ENCODE data around the gene PGAP6.
"Not testable (repeated sequence)": the region's sequence is repeated elsewhere in the genome, so short reads cannot be mapped to it uniquely, and the experiment has no call there.

PGAP6 gene

GRCh38 chr16:363766-364490, 17.9 kb downstream of the PGAP6 start:
- no peak for DNase-seq

GRCh38 chr16:363110-363765, 18.5 kb downstream of the PGAP6 start:
- no peak for DNase-seq

DNA sequence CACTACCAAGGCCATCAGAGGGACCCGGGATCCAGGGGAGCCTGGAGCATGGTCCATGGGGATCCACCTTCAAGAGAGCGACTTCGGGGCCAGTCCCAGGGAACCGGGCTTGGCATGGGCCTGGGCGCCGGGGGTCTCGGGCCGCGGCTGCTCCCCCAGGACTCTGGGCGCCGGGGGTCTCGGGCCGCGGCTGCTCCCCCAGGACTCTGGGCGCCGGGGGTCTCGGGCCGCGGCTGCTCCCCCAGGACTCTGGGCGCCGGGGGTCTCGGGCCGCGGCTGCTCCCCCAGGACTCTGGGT, 19.1 kb downstream of the PGAP6 start:
- not testable (repeated sequence) for DNase-seq

- peak in 1 of 2 donors; percentile 57 for DNase-seq
Measured at GRCh38 chr16:361872-362701, 19.7 kb downstream of the PGAP6 start.

DNA sequence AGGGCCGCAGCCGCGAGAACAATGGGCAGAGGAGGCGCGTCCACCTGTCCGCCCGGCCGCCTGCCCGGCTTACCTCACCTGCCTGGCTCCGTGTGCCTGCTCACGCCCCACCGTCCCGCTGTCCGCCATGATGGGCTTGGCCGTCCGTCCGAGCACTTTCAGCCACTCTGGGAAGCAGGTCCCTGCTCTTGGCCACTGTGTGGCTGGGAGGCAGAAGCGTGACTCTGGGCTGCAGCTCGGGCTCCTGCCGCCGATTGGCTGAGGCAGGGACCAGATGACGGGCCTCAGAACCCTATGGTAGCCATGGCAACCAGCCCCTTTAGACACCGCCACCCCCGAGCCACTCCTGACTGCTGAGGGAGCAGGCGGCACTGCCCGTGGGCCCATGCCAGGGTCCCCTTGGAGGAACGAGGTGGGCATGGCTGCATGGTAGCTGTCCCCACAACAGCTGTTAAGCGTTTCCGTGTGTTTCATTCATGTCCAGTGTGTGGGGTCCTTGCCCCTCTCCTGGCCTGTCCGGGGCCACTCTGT, 20.4 kb downstream of the PGAP6 start:
- no peak for DNase-seq

- no peak for DNase-seq
Measured at GRCh38 chr16:360698-361336, 21.0 kb downstream of the PGAP6 start.

DNA sequence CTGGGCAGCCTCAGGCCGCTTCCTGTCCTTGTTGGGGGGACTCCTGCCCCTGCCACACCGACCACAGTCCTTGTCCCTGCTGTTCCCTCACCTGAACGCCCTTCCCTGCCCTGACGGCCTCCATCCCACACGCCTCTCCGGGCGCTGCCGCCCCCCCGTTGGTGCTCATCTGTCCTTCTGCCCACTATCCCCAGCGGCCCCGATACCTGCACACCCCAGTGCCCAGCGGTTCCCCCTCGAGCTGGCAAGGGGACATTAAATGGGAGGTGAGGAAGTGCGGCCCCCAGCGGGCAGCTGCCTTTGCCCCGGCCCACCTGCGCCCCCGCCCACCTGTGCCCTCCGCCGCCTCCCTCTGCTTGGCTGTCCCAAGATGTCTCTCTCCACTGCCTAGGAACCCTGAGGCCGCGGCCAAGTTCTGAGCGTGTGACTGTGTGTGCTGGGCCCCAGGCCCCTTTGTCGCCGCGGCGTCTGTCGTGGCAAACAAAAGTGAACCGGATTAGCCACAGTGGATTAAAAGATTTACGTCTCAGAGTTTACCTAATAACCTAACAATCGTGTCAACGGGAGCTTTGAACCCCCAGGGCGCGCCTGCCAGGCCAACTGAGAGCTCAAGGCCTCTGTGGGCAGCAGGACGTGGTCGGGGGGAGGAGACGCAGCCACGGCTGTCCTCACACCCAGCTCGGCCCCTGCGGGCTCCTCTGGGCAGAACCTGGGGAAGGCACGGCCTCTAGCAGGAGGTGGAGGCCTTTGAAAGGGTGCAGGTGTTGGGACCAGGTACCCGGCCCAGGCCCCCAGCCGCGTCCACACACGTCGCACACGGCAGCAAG, 21.7 kb downstream of the PGAP6 start:
- no peak for DNase-seq

GRCh38 chr16:359067-359763, 22.6 kb downstream of the PGAP6 start:
- DNase-seq, result no peak

DNA sequence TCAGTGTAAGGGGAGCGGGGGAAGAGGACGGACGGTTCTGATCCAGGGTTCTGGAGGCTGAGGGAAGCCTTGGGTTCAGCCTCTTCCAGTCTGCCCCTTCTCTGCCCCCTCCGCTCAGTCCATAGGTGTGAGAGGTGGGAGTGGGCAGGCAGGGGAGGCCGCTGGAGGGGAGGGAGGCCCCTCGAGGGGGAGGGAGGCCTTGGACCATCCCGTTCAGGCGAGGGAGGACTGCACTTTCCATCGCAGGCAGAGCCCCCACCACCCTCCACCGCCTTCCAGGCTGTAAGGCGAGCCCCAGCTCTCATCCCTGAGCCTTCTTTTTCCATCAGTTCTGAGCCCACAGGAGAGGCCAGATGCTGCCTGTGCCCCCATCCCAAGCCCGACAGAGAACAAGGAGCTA, 25.0 kb downstream of the PGAP6 start:
- DNase-seq, result no peak

DNA sequence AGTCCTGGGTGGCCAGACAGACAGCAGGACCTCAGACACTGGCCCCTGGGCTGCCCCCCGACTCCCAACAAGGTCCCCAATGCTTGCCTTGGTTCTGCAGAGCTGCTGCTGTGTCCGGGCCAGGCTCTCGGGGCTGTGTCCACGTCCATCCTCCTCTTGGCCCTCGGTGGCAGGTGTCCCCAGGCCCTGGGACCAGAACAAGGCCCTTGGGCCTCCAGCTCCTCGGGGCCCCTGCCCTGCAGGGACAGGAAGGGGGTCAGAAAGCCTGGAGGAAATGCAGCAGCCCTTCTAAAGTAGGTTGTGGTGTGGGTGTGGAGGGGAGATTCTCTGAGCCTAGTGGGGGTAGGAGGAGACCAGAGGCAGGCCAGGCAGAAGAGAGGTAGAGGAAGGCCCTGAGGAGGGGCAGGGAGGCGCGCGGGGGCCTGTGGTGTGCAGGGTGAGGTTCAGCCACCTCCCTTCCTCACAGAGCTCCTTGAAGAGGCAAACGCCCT, 26.8 kb downstream of the PGAP6 start:
- DNase-seq, result no peak

GRCh38 chr16:354291-354881, 27.4 kb downstream of the PGAP6 start:
- DNase-seq, result no peak

DNA sequence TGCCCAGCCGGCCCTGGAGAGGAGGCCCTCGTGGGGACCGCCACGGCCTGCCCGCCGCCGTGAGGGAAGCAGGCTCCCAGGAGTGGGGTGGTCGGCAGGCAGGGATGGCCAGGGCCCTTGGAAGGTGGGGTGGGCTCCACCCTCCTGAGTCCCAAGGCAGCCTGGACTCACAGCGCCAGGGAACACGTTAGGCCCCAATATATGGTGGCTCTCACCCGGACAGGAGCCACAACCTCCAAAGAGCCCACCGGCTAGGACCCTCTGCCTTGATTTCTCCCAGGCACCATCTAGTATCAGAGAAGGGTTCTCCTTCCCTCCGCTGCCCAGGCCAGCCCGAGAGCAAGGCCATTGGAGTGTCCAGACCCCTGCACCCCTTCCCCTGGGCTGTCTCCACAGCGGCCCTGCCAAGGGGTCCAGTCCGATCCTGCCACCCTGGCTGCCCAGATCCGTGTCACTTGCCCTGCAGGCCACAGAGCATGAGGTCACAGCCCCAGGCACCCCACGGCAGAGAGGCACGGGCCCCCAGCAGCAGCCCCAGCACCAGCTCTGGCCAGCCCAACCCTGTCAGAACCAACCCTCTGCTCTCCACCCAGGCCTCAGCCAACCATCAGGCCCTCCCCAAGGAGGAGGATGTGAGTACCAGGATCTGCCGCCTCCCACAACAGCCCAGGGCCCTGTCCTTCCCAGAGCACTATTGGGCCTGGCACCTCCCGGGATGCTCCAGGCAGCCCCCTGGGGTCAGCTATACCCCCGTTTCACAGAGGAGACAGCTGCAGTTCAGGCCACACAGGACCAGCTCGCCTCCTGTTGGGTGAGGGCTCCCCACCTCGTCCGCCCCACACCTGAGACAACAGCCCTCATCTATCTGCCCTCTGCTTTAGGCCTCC, 28.1 kb downstream of the PGAP6 start:
- no peak for DNase-seq

DNA sequence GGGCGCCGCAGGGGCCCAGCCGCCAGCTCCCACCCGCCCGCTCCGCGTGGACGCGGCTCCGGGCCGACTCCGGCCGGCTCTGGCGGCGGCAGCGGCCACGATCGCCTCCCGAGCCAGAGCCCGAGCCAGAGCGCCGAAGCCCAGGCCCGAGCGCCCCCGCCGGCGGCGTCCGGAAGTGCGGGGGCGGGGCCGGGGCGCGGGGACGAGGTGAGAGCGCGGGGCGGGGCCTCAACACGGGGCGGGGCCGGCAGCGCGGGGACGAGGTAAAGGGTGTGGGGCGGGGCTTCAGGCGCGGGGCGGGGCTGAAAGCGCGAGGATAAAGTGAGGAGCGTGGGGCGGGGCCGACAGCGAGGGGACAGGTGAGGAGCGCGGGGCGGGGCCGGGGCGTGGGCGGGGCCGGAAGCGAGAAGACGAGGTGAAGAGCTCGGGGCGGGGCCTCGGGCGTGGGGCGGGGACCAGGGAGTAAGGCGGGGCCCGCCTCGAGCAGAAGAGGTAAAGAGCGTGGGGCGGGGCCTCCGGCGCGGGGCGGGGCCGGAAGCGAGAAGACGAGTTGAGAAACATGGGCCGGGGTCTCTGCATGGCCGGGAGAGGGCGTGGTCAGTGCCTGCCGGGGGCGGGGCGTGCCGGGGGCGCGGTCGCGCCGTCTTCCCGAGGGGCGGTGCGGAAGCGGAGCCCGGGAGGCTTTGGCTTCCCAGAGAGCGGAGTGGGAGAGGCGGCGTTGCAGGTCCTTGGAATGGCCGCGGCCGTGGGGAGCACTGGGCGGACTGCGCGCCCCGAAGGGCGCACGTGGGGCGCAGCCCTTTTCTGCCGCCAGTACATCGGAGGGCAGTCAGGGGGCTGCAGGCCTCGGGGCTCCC, 29.0 kb downstream of the PGAP6 start, which contains the start of gene AXIN1:
Gene AXIN1, minus strand, starts transcription at position 177 of the 857 bp plus-strand sequence. CDS start 5,698 bp downstream, outside the sequence.
- peak; percentile 81 to 96 for DNase-seq

- no peak for DNase-seq
Measured at GRCh38 chr16:351804-352520, 29.8 kb downstream of the PGAP6 start.

DNA sequence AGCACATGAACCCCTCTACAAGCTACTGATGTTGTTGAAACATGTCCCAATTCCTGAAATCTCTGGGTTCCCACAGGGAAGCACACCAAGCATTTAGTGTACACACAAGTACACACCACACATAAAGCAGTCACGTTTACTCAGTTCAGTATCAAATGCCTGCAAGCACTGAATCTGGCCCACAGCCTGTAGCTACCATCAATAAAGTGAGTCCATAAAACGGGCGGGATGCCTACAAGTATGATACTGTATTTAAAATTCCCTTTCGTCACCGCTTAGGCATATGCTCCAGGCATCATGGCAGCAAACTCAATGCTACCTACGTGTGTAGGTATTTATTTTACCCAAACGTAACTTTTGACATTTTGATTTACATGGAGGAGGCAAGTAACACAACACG, 31.6 kb downstream of the PGAP6 start:
- no peak for DNase-seq

GRCh38 chr16:349211-349610, 32.6 kb downstream of the PGAP6 start:
- DNase-seq, result no peak

DNA sequence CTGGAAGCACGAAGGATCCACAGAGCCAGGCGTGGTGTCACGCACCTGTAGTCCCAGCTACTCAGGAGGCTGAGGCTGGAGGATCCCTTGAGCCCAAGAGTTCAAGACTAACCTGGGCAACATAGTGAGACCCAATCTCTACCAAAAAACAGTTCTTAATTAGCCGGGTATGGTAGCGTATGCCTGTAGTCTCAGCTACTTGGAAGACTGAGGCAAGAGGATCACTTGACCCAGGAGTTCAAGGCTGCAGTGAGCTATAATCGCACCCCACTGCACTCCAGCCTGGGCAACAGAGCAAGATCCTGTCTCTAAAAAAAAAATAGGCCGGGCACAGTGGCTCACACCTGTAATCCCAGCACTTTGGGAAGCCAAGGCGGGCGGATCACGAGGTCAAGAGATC, 33.3 kb downstream of the PGAP6 start:
- not testable (repeated sequence) for DNase-seq

DNA sequence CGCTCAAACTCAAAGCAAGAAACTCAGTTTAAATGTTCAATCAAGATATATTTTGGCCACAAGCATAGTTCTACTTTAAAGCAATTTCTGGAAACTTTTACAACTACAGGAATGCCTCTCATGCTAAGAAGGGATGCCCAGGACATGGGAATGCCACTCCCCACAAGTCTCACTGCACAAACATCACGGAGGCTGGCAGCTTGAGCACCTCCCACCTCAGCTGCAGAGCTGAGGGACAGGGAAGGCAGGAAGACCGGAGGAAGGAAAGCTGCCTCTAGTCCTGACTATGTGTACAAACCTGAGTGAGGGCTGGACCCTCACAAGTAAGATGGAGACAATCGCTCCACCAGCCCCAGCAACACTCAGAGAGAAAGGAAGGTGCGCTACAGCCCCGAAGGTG, 34.6 kb downstream of the PGAP6 start:
- DNase-seq, result no peak

Data from bone marrow (tissue), 2 donors.